Endothelial cell of umbilical vein (primary cell): ENCODE measurements around the gene BTN3A1. TPM values are rescaled to one million over a fixed set of nuclear protein-coding genes. Genes with fewer than 3 reads are reported as not detected.

Source experiments
- BruUV-seq: library from RNA; stranded (reverse); fragments of 400-500 nt; replicated peaks from 2 replicates; lab custom pipeline; 2021; lab: Mats Ljungman, UMichigan
- CTCF ChIA-PET: fragments of 300-600, 350-600 bp; sonication (Branson Sonifier 250); formaldehyde crosslinking; loops from one replicate; lab custom pipeline; 2021; ENCODE audit warnings: antibody characterized with exemption, inconsistent platforms; lab: Charles Lee
- POLR2A ChIA-PET: fragments of 300-600, 350-600 bp; sonication (Branson Sonifier 250); formaldehyde crosslinking; loops from one replicate; lab custom pipeline; 2021; ENCODE audit warnings: antibody characterized with exemption, inconsistent platforms; lab: Charles Lee
- DNase-seq: peaks from one replicate; pipeline ENCODE4 v3.0.0-alpha.2; 2011; ENCODE audit warnings: low read depth, low spot score
- FAIRE-seq: peaks from 2 replicates; lab custom pipeline; 2011; peaks lifted over from hg19 to GRCh38; lab: Jason Lieb, UNC
- H2AFZ ChIP-seq: 2 replicates; pipeline ENCODE4 v1.6.0; 2012; ENCODE audit warnings: low read depth, low read length, control low read depth, inconsistent platforms
- H3K27ac ChIP-seq: 2 replicates; pipeline ENCODE4 v1.5.1; 2011; ENCODE audit warnings: low read depth, mild to moderate bottlenecking, control low read depth, low read length, moderate library complexity; ENCODE audit not compliant: insufficient read depth
- H3K27me3 ChIP-seq, 2 experiments: 2 replicates each; pipeline versions ENCODE4 v1.6.0 to v1.6.1; 2011; ENCODE audit warnings: low read length in 2 of 2, mixed read lengths in 1 of 2; ENCODE audit not compliant: control insufficient read depth in 2 of 2, insufficient read depth in 2 of 2
- H3K36me3 ChIP-seq, 2 experiments: 2 replicates in 1 of 2; 3 replicates in 1 of 2; pipeline ENCODE4 v1.5.1; 2011; ENCODE audit warnings: low read length in 2 of 2, mild to moderate bottlenecking in 1 of 2, moderate library complexity in 1 of 2; ENCODE audit not compliant: control insufficient read depth in 2 of 2, insufficient read depth in 2 of 2; ENCODE audit errors: extremely low read depth in 1 of 2
- H3K4me1 ChIP-seq: 3 replicates; pipeline ENCODE4 v1.5.1; 2011; ENCODE audit warnings: mild to moderate bottlenecking, low read length; ENCODE audit not compliant: control insufficient read depth, insufficient read depth; ENCODE audit errors: extremely low read depth
- H3K4me2 ChIP-seq: 2 replicates; pipeline ENCODE4 v1.6.1; 2011; ENCODE audit warnings: low read length, control low read depth, mixed read lengths; ENCODE audit not compliant: insufficient read depth
- H3K4me3 ChIP-seq, 3 experiments: fragments of 200-600 bp in 1 of 3; sonication (generic), shearing (Covaris generic) in 1 of 3; replicated peaks in 1 of 3; 2 replicates each; pipeline ENCODE4 v1.5.1; 2011 to 2016; ENCODE audit warnings: control low read depth in 3 of 3, low read length in 3 of 3, mild to moderate bottlenecking in 2 of 3, inconsistent platforms in 1 of 3, low read depth in 1 of 3, moderate library complexity in 1 of 3; ENCODE audit not compliant: insufficient read depth in 1 of 3
- H3K79me2 ChIP-seq: 2 replicates; pipeline ENCODE4 v1.6.0; 2012; ENCODE audit warnings: low read length, inconsistent platforms; ENCODE audit not compliant: control insufficient read depth, insufficient read depth
- H3K9ac ChIP-seq: replicated peaks from 2 replicates; pipeline ENCODE3; 2011; ENCODE audit warnings: low read length, control low read depth; ENCODE audit not compliant: insufficient read depth; ENCODE audit errors: extremely low read depth
- H3K9me1 ChIP-seq: replicated peaks from 3 replicates; pipeline ENCODE4 v1.6.0; 2011; ENCODE audit warnings: mild to moderate bottlenecking, low read length; ENCODE audit not compliant: control insufficient read depth, insufficient read depth; ENCODE audit errors: extremely low read depth
- H3K9me3 ChIP-seq: replicated peaks from 2 replicates; pipeline ENCODE4 v1.5.1; 2012; ENCODE audit warnings: low read length, inconsistent platforms; ENCODE audit not compliant: control insufficient read depth, insufficient read depth
- H4K20me1 ChIP-seq: replicated peaks from 2 replicates; pipeline ENCODE3; 2011; ENCODE audit warnings: mild to moderate bottlenecking, low read length; ENCODE audit not compliant: control insufficient read depth, insufficient read depth; ENCODE audit errors: extremely low read depth
- EZH2 ChIP-seq: IDR thresholded peaks from 2 replicates; pipeline ENCODE4 v1.6.1; 2012; ENCODE audit warnings: borderline replicate concordance, low read depth, mild to moderate bottlenecking, moderate library complexity, low read length, inconsistent platforms; ENCODE audit not compliant: severe bottlenecking
- FOS ChIP-seq: IDR thresholded peaks from 2 replicates; pipeline ENCODE4 v1.6.1; 2011; ENCODE audit warnings: mild to moderate bottlenecking, low read length, moderate library complexity, borderline replicate concordance; ENCODE audit not compliant: insufficient read depth
- GATA2 ChIP-seq: IDR thresholded peaks from 2 replicates; pipeline ENCODE4 v1.7.0; 2011; ENCODE audit warnings: low read depth, mild to moderate bottlenecking, moderate library complexity, mixed read lengths, low read length; ENCODE audit not compliant: insufficient read length, insufficient read depth
- JUN ChIP-seq: IDR thresholded peaks from 2 replicates; pipeline ENCODE4 v1.6.1; 2011; ENCODE audit warnings: borderline replicate concordance, low read depth; ENCODE audit not compliant: insufficient read length, insufficient read depth
- MYC ChIP-seq: IDR thresholded peaks from one replicate; pipeline ENCODE4 v1.6.1; 2011; ENCODE audit warnings: mild to moderate bottlenecking, low read depth, low read length
- dilution Hi-C: fragments of 300-500 bp; cut with MboI; formaldehyde crosslinking; loops from one replicate; pipeline ENCODE4 v1.15.0; 2019; ENCODE audit warnings: low sequenced_read_pairs; ENCODE audit not compliant: extremely low pct_ligation_motif_present
- intact Hi-C: fragments of 100-400 bp; cut with micrococcal nuclease; formaldehyde crosslinking; loops from one replicate; pipeline ENCODE4 v1.10.0; 2022
- polyA plus RNA-seq, 4 experiments: library from polyadenylated mRNA; depleted of rRNA in 3 of 4; stranded (reverse) in 3 of 4; unstranded in 1 of 4; fragments of >200 nt; gene quantifications; 2 replicates each; pipeline versions ENCODE4 v1.2.1 to v1.2.3, GENCODE V29; 2011 to 2012; ENCODE audit warnings: missing spikeins in 1 of 4
- total RNA-seq: library from RNA; stranded (reverse); gene quantifications from 2 replicates; pipeline ENCODE4 v1.2.3, GENCODE V29; 2021
- TF ChIP-seq, protein P1 (sequence below), 2 donors: IDR thresholded peaks; 1 replicate in 1 of 2; 2 replicates in 1 of 2; pipeline ENCODE4 v1.5.1; 2011; ENCODE audit warnings: low read length in 2 of 2, mild to moderate bottlenecking in 2 of 2, moderate library complexity in 2 of 2, control low read depth in 1 of 2, inconsistent platforms in 1 of 2, low read depth in 1 of 2; ENCODE audit not compliant: insufficient read depth in 1 of 2; ENCODE audit errors: extremely low read depth in 1 of 2

Gene BTN3A1
- total and polyA plus RNA-seq, 2 donors (not counting 3 experiments of a cell fraction or from before 2014, with no cell fraction given), result 7.6 to 12.1 TPM

- Histone ChIP-seq H3K9ac (no peak overlapping the region), H3K9me1 (no peaks in the 10 kb centered on the region), H2AFZ (no peak overlapping the region), H3K27me3 (no peaks in the 10 kb centered on the region), H3K4me2 (no peak overlapping the region), H3K27ac (no peak overlapping the region), H4K20me1 (no peaks in the 10 kb centered on the region), H3K9me3 (no peaks in the 10 kb centered on the region), H3K79me2 (no peaks in the 10 kb centered on the region), H3K4me3 (no peak overlapping the region), H3K36me3 (peaks cover 0 to 4% of the 10 kb centered on the region in 2 experiments), H3K4me1 (peaks cover 12% of the 10 kb centered on the region)
- ChIA-PET CTCF (interaction anchor here (1.0 kb wide), 1 partner anchor 94 kb away, joined by 3 read pairs; no protein-coding TSS in a partner anchor), POLR2A (no interaction called here)
- FAIRE-seq (no peak), DNase-seq (no peak)
- dilution Hi-C loops (no loop called here), intact Hi-C loops (no loop called here)
- BruUV-seq, result no TSS peak
- TF ChIP-seq, protein P1, sequence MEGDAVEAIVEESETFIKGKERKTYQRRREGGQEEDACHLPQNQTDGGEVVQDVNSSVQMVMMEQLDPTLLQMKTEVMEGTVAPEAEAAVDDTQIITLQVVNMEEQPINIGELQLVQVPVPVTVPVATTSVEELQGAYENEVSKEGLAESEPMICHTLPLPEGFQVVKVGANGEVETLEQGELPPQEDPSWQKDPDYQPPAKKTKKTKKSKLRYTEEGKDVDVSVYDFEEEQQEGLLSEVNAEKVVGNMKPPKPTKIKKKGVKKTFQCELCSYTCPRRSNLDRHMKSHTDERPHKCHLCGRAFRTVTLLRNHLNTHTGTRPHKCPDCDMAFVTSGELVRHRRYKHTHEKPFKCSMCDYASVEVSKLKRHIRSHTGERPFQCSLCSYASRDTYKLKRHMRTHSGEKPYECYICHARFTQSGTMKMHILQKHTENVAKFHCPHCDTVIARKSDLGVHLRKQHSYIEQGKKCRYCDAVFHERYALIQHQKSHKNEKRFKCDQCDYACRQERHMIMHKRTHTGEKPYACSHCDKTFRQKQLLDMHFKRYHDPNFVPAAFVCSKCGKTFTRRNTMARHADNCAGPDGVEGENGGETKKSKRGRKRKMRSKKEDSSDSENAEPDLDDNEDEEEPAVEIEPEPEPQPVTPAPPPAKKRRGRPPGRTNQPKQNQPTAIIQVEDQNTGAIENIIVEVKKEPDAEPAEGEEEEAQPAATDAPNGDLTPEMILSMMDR (IDR thresholded peaks at IDR 0.05; ENCODE audit: extremely low read depth in 1 of 2, insufficient read depth in 1 of 2, low read depth in 1 of 2, low read length in 2 of 2), result no peak
- TF ChIP-seq FOS (no peak), GATA2 (no peak), EZH2 (no peak), JUN (no peak), MYC (no peak)
Observed at GRCh38 chr6:26436018-26436417, 33.9 kb downstream of the BTN3A1 start.
